HG02981 (cell line): ENCODE data around the gene RSPH10B2.
"Not testable (repeated sequence)": the region's sequence is repeated elsewhere in the genome, so short reads cannot be mapped to it uniquely, and the experiment has no call there.

ENCODE experiments used
- ATAC-seq: cut with Tn5 transposase; IDR thresholded peaks from one replicate; pipeline ENCODE4 v1.9.1; 2021; ENCODE audit warnings: mild to moderate bottlenecking, moderate library complexity; ENCODE audit not compliant: unreplicated experiment

Gene RSPH10B2

GRCh38 chr7:6781581-6781980 lies 27.7 kb downstream of the RSPH10B2 start:
- not testable (repeated sequence) for ATAC-seq

GRCh38 chr7:6789353-6789752 lies 35.5 kb downstream of the RSPH10B2 start:
- not testable (repeated sequence) for ATAC-seq

DNA sequence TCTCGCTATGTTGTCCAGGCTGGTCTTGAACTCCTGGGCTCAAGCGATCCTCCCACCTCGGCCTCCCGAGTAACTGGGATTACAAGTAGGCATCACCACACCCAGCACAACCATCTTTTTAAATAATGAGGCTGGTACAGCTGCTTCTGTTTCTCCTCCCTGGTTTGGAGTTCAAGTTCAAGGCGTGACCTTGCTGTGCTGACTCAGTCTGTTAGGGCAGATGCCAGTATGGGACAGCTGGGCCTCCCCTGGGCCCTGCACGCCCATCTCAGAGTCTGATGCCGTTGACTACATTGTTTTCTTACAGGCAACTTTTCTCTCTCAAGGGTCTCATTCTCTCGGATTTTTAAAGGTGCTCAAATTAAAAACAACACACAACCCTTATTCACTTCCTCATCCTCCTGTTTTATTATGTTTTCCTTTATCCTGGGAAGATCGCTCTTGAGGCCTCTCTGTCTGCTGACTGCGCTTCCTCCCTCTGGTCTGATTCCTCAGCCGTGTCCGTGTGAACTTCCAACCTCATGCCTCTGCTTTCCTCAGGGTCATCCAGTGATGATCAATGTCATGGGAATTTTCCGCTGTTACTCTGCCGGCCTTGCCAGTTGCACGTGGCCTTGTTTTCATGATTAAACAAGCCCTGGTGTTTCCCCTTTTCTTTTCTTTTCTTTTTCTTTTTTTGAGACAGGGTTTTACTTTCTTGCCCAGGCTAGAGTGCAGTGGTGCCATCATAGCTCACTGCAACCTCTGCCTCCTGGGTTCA lies 38.4 kb downstream of the RSPH10B2 start:
- not testable (repeated sequence) for ATAC-seq

DNA sequence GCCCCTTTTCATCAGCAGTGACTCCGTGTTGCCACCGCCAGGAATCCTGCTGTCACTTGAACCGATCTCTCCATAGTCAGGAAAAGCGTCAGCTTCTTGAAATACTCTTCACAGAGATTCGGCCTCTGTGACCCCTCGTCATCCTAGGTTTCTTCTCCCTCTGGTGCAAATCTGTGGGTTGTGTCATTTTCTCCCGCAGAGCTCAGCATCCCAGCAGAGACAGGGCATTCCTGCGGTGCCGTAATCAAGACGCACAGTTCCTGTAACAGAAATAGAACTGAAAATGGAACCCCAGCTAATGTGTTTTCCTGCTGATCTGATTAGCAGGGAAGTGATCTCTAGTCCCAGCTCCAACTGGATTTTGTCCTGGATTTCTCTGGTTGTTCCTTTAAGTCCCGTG lies 40.4 kb downstream of the RSPH10B2 start:
- not testable (repeated sequence) for ATAC-seq

GRCh38 chr7:6797218-6797617 lies 43.3 kb downstream of the RSPH10B2 start:
- not testable (repeated sequence) for ATAC-seq

- ATAC-seq = not testable (repeated sequence)
Observed at GRCh38 chr7:6798047-6798446, 44.1 kb downstream of the RSPH10B2 start.

DNA sequence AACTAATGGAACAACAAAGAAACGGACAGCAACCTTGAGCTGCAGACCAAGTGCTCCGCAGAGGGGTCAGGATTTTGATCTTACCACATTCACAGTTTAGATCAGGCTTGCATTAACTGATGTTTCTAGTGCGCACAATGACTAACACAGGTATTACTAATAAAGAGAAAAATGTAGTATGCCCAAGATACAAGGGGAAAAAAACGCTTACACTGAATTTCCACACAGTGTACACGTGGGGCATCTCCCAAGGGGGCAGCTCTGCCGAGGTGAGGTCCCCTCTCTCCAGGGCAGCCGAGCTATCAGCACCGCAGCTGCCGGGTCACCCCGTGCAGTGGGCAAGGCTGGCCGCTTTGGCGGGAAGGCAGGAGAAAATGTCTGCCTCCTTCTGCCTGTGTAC lies 46.0 kb downstream of the RSPH10B2 start:
- not testable (repeated sequence) for ATAC-seq

GRCh38 chr7:6800331-6800730 lies 46.4 kb downstream of the RSPH10B2 start:
- not testable (repeated sequence) for ATAC-seq

GRCh38 chr7:6807393-6807918 lies 53.6 kb downstream of the RSPH10B2 start:
- not testable (repeated sequence) for ATAC-seq

- not testable (repeated sequence) for ATAC-seq
Observed at GRCh38 chr7:6807959-6808358, 54.1 kb downstream of the RSPH10B2 start.

- not testable (repeated sequence) for ATAC-seq
Observed at GRCh38 chr7:6813011-6813410, 59.1 kb downstream of the RSPH10B2 start.

- ATAC-seq = not testable (repeated sequence)
Observed at GRCh38 chr7:6815470-6815869, 61.6 kb downstream of the RSPH10B2 start.

DNA sequence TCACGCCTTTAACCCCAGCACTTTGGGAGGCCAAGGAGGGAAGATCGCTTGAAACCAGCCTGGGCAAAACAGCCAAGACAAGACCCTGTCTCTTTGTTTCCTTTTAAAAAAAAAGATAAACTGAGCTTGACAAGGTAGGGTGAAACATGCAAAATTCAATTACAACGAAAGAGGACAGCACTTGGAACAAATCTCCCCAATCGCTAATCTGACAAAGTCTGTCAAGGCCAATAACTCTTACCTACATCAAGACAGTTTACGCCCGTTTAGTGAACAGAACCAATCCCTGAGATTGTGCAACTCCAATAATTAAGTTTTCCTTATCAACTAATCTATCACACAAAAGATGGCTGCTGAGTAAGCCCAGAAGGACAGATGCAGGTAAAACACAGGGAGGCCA lies 67.7 kb downstream of the RSPH10B2 start:
- not testable (repeated sequence) for ATAC-seq

DNA sequence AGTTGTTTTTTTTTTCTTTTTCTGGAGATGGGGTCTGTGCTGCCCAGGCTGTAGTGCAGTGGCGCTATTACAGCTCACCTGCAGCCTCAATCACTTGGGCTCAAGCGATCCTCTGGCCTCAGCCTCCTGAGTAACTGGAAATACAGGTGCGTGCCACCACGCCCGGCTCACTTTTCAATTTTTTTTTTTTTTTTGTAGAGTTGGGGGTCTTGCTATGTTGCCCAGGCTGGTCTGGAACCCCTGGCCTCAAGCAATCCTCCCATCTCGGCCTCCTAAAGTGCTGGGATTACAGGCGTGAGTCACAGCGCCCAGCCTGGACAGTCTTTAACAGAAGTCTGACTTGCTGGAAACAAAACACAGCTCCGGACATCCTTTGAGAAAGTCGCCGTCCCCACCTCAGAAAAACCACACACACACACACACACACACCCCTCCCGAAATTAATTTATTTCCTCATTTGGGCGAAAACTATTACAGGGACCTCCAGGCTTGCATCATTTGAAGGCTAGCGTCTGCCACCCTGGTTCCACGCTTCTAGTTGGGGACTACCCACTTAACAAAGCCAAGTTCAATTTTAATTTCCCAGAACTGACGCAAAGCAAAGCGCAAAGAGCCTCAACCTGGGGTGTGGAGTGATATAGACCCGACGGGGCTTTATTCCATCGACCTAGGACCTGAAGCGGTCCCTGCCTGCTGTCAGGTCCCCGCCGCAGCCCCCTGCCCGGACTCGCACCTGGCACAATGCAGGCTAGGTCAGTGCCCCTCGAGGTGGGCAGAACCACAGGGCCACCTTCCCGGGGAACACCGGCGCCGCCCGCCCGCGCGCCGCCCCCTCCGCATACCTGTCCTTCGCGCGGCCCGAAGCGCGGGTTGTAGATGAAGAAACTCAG lies 71.6 kb downstream of the RSPH10B2 start:
- ATAC-seq = peak; percentile 45

DNA sequence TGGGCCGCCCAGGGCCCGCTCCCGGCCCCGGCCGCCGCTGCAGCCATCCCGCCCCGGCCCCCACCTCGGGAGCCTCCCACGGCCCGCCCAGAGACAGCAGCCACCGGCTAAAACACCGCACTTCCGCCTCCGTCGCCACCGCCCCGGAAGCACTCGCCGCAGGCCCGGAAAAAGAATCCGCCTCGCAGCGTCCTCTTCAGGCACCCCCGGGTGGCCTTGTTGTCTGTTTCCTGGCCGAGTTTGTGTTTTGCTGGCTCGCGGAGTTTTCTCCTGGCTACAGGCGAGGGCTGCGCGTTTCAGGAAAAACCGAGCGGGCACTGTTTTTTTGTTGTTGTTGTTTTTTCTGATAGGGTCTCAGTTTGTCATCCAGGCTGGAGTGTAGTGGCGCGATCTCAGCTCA lies 72.2 kb downstream of the RSPH10B2 start, which contains the start of gene CCZ1B:
Gene CCZ1B, minus strand, starts transcription at position 125 of the 400 bp plus-strand sequence. Its CDS starts 78 bp downstream, at position 47.
- ATAC-seq = peak; percentile 98

DNA sequence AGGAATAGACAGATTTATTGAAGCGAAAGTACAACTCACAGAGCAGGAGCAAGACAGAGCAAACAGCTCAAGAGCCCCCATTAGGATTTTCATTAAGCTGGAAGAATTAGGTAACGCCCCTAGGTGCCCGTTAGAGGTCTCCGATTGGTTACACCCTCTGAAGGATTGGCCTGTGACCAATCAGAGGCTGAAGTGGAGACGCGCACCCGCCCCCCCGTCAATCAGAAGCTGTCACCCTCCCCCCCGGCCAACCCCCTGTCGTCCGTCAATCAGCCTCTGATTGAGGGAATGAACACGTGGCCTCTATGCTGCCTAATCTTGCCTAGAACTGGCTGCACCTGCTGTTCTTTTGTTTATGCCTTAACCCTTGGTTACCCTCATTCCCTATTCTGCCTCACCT lies 73.3 kb downstream of the RSPH10B2 start:
- not testable (repeated sequence) for ATAC-seq

DNA sequence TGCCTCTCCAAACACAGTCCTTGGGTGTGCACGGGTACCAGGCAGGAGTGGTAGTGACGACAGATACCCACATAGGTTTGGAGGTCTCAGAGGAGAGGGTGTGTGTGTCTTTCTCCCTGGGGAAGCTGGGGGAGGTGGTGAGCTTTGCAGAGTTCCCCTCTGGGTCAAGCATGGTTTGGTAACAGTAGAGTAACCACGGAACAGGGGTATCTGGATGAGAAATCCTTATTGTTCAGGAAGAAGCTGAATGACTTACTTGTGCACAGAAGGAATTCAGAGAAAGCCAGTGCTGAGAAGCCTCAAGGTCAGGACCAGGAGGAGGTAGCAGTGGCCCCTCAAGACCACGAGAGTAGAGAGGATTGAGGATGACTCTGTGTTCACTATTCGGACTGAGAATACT lies 75.7 kb downstream of the RSPH10B2 start:
- ATAC-seq = not testable (repeated sequence)

- ATAC-seq = not testable (repeated sequence)
Observed at GRCh38 chr7:6830026-6830425, 76.1 kb downstream of the RSPH10B2 start.

- ATAC-seq = no peak
Observed at GRCh38 chr7:6831018-6831725, 77.3 kb downstream of the RSPH10B2 start.

- no peak for ATAC-seq
Observed at GRCh38 chr7:6833636-6834035, 79.7 kb downstream of the RSPH10B2 start.

DNA sequence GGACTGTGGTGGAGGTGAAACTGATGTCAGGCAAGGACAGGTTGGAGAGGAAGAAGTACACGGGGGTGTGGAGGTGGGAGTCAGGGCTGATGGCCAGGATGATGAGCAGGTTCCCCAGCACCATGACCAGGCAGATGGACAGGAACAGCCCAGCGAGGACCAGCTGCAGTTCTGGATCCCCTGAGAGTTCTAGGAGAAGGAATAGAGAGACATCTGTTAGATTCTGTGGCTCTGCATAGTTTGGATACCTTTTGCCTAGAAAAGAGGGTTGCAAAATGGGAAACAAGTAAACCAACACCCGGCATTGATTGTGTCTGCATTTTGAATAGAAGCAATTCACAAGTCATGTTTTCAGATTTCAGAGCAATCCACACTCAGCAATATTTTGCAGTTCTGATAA lies 81.6 kb downstream of the RSPH10B2 start:
- ATAC-seq = not testable (repeated sequence)
